ENCODE measurements around the gene COLEC12.
A peak's percentile ranks its signal among the peaks of the same experiment; 100 is the strongest.

COLEC12 gene

GRCh38 chr18:267688-268552 lies 232.6 kb downstream of the COLEC12 start, which contains the start of gene THOC1:
Gene THOC1 (minus strand): TSS chr18:268047. CDS start chr18:268019, 28 bp downstream.
- peak; percentile 82 to 92 (median 88) for DNase-seq

DNA sequence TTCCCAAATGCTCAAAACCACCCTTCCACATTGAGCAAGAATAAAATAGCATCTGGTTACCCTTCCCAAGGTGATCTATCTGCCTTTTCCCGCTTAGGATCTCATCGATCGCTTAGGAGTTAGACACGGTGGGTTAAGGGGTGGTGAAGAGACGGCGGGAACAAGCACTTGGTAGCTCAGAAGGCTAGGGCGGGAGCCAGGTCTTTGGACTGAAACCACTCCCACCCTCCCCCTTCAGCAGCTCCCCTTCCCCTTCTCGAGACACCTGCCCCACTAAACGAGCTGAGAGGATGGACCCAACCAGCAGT lies 233.2 kb downstream of the COLEC12 start:
- no peak for DNase-seq
